Left forelimb (tissue), 1 donor: ENCODE data around the gene RRAD.
A peak's percentile ranks its signal among the peaks of the same experiment; 100 is the strongest.

Source experiments
- DNase-seq: peaks from one replicate; pipeline ENCODE4 v3.0.0-alpha.2; 2018; ENCODE audit warnings: low spot score

RRAD gene

DNA sequence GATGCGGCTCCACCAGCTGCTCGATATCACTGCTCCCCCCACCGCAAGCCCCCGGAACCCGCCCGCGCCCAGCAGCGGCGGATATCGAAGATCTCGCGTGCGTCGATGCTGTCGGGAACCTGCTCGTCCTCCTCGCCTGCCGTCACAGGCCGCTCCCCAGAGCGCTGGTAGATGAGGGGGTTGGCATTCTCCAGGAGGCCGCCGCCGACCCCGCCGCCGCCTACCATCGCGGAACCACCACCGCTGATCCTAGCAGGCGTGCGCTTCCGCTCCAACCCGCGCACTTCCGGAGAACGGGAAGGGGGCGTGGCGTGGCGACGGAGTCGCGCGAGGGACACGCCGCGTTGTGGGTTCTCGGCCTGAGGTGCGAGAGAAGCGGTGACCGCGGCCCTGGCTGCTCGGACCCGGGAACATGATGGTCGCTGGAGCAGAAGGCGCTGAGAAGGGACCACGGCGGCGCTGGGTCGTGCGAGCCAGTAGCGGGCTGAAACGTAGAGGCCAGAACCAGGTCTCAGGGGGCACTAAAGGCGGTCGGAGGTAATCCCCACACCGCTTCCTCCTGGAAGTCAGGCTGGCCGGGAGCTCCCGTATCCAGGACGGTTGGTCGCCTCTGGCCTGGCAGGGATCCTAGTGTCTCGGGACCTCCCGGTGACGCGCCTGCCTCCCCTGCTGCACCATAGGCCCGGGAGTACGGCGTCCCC lies 9.0 kb upstream of the RRAD start, which contains the start of gene CIAO2B:
TSS of gene CIAO2B (minus strand) at position 265 of the 701 bp plus-strand sequence. CDS start at position 227, 38 bp downstream.
- peak; percentile 95 for DNase-seq

DNA sequence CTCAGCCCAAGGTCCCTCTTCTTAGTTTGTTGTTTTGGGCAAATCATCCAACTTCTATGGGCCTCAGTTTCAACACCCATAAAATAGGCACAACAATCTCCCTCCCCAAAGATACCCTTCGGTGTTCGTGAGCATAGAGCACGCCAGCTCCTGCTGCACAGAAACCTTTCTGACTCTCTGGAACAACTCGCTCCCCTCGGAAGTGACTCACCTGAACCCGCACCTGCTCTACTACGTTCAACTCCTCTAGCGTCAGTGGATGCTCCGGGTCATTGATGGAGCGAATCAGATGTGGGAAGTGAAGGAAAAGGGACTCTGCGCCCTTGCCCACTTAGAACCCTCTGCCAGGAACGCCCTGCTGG lies 8.4 kb upstream of the RRAD start:
- no peak for DNase-seq

DNA sequence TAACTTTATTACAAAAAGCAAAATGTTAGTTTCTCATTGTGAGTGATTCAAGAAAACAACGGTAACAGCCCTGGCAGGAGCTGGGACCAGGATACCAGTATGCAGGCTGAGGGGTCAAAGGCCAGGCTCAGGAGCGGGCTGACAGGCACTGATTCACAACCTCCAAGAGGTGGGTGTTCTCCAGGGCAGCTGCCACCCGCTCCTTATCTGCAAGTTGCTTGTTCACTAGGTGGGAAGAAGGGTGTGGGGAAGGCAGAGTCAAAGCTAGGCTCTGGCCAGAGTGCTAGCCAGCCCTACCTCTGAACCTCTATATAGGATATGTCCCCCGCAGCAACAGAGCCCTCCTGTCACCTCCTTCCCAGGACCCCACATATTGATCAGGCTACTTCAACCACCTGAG lies 6.7 kb upstream of the RRAD start:
- no peak for DNase-seq

DNA sequence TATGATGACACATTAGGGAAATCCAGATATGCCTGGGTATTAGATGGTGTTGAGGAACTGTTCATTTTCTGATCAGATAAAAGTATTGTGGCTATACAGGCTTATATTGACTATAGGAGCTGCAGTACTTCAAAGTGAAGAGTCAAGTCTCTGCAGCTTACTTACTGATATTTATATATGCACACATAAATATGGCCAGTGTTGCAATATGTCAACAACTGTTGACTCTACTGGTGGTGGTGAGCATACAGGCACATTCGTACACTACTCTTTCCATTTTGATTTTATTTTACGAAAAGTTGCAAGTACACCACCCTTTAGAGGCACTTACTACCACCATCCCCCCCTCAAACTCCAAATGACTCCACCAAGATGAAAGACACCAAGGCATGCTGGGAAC lies 6.3 kb upstream of the RRAD start:
- DNase-seq = no peak

DNA sequence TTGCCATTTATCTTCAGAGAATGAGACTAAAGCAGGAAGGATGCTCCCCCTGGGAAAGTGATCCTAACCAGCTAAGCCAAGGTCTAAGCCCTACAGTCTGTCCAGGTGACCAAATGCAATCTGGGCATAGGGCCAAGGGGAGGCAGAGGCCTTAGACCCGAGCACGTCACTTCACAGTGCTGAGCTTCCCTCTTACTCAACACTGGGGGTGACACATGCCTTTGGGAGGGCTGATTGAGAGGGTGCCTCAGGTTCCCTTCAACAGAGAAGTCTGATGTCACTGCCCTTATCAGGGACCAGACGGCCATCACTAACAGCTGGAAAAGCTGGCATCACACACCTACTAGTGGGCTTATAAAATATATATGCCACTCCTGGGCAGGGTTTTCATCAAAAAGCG lies 4.9 kb upstream of the RRAD start:
- no peak for DNase-seq

DNA sequence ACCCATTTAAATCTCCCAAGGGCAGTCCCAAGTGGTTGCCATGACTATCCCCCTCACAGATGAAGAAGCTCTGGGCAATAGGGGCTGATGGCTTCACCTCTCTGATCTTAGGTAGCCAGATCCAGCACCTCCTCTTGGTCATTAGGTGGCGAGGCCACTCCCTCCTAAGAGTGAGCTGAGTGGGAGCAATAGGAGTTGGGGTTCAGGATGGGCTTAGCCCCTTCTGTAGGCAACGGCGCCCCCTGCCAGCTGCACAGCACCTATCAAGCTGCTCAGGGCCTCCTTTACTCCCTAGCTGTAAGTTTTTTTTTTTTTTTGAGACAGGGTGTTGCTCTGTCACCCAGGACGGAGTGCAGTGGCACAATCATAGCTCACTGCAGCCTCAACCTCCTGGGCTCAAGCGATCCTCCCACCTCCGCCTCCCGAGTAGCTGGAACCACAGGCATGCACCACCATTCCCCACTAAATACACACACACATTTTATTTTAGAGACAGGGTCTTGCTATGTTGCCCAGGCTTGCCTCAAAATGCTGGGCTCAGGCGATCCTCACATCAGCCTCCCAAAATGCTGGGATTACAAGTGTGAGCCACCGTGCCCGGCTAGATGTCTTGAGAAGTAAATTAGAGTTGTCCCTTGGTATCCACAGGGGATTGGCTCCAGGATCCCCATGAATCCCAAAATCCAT lies 3.5 kb upstream of the RRAD start:
- no peak for DNase-seq

DNA sequence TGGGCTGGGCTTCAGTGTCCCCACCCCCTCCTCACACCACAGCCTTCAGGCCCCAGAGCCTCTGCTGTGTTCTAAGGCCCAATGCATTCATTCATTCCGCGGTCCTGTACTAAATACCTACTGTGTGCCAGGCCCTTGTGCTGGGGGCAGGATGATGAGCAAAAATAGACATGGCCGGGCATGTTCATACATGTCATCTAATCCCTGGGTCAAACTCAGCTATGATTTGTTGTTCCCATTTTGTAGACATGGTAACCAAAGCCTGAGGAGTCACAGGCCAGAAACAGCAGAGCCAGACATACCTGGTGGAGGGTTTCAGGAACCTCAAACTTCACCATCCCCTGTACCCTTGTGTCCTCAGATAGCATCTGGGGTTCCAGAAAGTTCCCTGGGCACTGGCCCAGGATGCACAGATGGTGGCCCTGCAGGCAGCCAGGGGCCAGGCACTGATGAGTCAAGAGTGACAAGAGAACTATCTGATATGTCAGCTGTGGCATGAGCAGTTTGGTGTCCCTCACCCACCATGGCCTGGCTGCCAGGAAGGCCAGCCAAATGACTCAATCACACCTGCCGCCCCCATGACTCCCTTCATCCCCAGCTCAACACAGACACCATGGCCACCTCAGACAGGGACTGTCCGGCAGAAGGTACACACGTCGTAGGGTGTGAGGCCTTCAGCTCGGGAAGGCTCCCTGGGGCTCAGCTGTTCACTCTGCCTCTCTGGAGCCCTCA lies 2.7 kb upstream of the RRAD start:
- DNase-seq = no peak

DNA sequence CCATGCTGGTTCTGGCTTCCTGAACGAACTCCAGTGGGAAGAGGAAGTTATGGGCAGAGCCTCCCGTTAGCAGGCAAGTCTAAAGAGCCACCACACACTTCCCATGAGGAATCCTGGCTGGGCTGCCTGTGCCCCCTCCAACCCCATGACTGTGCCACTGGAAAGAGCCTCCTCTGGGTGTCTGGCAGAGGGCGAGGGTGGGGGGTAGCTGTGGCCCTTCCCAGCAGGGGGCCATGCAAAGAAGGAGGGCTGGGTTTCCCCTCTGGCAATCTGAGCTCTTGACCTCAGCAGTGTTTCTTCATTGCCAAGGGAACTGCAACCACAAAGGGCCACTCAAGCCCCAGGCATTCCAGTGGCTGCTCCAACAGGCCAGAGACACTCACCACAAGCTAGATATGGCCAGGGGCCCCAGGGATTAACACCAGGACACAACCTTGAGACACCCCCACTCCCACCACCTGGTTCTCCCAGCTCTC lies 1.7 kb upstream of the RRAD start:
- no peak for DNase-seq

DNA sequence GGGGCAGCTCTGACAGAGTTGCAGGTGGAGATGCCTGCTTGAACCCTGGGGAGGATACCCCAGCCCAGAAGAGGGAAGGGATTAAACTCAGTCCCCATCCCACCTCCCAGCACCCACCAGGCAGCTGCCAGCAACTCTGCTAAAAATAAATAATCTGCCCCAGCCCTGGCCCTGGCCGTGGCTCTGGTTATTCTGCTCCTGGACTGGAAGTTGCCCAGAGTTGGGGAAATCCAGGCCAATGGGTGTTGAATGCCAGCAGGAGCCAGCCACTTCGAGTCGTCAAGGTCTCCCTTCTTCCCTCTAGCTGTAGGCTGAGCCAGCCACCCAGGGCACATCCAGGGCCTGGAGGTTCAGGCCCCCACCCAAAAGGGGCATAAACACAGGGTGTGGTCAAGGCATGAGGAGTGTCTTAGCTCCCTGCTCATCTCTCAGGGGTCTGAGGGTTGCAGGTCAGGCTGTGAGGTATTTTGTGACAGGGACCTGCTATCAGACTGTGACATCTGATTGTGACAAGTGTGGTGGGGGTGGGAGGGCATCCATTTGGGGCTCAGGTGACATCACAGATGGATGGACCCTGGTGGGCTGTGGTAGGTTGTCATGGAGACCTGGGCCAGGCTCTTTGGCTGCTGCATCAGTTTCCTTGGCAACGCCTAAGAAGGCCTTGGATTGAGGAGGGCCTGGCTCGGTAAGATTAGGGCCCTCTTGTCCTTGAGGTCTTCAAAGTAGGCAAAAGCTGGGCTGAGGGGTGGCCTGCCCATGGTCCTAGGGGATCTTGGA lies 1.0 kb upstream of the RRAD start:
- DNase-seq = no peak

DNA sequence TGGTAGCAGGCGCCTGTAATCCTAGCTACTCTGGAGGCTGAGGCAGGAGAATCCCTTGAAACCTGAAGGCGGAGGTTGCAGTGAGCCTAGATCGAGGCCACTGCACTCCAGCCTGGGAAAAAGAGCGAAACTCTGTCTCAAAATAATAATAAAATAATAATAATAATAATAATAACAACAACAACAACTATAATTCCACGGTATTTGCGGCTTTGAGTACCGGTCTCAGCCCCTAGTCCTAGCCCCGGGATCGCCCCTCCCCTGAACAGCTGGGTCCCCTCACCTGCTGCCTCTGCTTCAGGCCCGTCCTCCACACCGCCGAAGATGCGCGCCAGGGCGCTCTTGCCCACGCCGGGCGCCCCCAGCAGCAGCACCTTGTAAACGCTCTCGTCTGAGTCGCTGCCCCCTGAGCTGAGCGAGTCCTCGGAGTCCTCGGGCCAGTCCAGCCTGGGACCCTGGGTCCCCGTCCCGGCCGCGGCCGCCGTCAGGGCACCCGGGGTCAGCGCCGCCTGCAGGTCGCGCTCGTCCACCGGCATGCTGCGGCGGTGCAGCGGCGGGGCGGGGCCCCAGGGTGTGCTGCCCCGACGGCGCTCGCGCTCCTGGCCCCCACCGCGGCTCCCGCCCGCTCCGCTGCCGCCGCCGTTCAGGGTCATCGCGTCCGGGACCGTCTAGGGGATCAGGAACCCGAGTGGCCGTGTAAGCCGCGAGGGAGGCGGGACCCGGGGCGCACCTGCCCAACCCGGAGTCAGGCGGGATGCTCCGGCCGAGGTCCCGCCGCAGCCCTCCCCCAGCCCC lies 611 bp downstream of the RRAD start:
- DNase-seq = no peak

DNA sequence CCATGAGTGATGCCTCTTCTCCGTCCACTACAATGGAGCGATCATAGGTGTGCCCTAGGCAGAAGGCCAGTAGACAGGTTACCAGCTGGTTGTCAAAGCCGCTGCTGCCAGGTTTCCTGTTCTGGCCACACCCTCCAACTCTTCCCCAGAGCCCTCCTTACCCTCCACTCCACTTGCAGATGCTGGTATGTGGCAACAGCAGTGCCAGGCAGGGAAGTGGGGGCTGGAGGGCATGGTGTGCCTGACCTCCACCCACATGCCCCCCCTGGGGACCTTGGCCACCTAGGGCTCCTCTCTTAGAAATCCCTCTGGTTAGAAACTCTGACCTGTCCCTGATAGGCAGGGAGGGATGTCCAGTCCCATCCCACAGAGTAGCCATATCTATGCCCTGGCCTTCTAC lies 1.5 kb downstream of the RRAD start:
- no peak for DNase-seq

DNA sequence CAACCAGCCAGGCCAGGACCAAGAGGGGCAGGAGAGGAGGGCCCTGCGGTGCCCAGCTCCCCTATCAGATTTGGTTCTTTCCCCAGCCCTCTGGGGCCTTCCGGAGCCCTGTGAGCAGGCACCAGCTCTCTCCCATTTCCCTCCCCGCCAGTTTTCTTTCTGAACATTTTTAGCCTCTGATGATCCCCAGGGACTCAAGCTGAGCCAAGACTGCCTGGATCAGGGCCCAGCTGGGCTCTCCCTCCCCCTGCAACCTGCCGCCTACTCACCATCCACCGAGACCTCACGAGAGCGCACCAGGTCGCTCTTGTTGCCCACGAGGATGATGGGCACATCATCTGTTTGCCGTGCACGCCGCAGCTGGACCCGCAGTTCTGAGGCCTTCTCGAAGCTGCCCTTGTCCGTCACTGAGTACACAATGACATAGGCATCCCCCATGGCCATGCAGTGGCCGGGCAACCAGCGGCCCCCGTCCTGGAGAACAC lies 2.0 kb downstream of the RRAD start:
- DNase-seq = no peak

DNA sequence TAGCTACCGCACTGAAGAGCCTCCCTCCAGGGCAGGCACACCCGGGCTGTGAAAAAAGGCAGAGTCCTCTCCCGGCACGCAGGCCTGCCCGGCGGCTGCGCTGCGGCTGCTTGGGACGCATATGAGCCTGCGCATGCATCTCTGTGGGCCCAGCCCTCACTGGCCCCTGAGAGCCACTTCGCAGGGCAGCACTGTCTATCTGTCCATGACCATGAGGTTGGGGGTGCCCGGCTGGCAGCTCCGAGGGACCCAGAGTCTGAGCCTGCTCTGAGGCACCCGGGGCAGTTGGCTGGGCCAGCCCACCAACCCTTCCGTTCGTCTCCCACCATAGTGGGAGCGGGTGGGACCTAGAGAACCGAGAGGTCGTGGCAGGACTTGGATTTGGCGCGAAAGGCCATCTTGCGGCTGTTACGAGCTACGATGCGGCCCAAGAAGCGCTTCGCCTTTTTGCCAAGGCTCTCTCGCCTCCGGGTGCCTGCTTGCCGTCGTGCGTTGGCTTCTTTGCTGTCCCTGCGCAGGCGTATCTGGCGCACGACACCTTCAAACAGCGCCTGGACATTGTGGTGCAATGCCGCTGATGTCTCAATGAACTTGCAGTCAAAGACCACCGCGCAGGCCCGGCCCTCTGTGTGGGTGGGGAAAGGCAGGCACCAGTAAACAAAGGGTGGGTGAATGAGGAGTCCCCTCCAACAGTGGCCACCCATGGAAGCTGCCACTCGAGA lies 3.4 kb downstream of the RRAD start:
- no peak for DNase-seq

DNA sequence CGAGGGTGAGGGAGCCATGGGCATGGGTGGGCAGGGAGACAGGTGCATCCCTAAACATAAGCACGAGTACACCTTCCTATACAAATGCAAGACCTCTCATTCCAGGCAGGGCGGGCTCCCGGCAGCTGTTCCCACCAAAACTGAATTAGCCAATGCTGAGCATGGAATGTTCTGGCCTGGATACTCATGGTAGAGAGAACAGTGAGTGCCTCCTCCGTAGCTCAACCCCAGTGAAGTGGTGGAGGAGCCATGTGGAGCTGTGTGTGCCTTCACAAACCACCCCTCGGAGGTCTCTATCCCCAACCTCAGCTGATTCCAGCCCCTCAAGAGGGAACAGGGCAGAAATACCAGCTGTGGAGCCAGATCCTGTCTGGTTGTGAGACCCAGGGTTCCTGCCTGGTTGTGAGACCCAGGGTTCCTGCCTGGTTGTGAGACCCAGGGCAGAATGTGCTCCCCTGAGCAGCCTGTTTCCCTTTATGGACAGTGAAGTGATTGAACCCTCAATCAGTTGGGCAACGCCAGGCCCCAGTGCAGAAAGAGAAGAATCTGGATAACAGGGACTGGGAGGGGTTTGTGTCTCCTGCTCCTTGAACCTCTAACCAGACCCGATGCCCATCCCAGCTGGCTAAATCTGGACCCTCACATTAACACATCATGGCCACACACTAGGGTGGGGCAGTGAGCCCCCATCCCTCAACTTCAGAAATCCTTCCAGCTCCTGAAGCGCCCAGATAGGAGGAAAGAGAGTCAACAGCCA lies 4.2 kb downstream of the RRAD start:
- no peak for DNase-seq

DNA sequence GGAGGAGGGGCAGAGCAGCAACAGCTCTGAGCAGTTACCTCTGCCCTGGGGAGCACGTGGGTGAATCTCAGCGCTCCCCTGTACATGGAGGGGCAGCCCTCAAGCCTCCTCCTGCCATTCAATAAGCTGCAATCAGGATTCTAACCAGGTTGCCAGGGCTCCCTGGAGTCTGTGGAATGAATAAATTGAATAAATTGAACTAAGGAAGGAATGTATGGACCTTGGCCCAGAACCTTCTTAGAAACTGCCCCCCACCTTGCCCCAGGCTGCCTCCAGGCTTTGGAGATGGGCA lies 5.1 kb downstream of the RRAD start:
- DNase-seq = no peak

DNA sequence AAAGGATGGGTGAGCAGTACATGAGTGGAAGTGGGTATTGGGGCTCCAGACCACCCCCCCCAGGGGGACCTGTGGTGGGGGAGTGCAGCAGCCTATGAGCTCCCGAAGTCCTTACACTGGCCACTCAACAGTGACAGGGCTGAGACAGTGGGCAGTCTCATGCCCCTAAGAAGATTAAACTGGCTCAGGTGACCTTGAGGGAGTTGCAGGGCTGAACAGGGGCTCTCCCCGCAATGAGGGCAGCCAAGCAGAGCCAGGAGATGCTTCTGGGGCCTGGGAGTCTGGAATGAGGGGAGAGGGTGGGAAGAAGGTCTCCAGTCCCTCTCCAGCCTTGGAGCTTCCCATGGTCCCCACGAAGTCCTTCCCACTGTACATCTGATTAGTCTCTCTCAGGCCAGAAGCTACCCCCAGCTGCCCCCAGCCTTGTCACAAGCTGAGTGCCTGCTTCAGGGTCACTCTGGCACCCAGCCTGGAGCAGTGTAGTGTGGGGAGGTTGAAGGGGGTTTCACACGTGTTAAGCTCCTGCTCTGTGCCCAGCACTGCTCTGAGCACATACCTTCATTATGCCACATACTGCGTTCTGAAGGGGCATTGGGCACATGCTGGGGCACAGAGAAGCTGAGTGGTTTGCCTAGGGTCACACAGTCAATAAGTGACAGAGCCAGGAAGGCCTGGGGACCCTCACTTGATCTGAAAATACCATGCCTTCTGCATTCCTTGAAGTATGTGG lies 5.6 kb downstream of the RRAD start:
- DNase-seq = no peak

DNA sequence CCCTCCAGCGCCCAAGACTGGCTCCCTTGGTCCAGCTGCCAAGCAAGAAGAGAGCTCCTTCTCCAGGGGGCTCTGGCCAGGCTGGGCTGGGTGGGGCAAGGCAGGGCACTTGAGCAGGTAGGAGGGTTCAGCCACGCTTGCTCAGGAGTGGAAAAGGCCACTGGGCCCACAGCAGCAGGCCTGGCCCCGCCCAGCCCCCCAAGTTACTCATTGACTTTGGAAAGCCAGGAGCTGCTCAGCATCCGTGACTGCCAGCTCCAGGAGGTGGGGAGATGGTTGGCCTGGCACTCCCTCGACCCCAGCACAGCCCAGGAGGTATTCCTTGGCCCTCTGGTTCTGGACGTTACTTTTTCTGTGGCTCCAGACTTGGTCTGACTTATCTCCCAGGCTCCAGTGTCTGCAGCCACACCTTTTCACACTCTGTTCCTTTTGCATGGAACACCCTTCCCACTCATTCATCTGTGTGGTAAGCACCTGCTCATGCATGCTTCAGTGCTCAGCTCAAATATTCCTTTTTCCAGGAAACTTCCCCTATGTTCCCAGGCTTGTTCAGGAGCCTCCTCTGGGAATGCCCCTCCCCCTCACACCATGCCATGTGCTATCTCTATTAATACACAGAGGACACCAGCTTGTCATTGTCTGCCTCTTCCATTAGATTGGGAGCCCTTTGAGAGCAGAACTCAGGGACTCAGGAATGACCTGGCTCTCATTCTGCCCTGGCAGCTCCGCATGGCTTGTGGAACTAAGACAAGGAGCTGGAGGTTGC lies 6.3 kb downstream of the RRAD start, which contains the start of gene CDH16:
TSS of gene CDH16 (minus strand) at position 83 of the 766 bp plus-strand sequence. CDS start 820 bp downstream, outside the sequence.
- DNase-seq = no peak

DNA sequence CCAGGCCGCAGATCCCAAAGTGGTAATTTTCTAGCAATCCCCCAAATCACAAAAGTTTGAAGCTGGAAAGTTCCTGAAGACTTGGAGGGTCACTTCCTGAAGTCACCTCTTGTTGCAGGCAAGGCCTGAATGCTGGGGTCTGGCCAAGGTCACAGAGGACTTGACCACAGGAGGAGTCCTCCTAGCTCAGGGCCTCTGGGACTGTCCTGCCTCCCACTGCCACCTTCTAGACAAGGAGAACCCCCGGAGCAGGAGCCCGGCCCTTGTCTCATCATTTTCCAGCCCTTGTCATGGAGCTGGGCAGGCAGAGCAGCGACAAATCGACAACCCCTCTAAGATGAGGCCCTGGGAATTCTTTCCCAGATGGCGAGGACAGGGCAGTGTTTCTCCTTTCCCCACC lies 7.0 kb downstream of the RRAD start:
- DNase-seq = no peak
